Measurements from ENCODE around the gene ZDHHC14.
"Not testable (repeated sequence)": the region's sequence is repeated elsewhere in the genome, so short reads cannot be mapped to it uniquely, and the experiment has no call there.

The ZDHHC14 gene

DNA sequence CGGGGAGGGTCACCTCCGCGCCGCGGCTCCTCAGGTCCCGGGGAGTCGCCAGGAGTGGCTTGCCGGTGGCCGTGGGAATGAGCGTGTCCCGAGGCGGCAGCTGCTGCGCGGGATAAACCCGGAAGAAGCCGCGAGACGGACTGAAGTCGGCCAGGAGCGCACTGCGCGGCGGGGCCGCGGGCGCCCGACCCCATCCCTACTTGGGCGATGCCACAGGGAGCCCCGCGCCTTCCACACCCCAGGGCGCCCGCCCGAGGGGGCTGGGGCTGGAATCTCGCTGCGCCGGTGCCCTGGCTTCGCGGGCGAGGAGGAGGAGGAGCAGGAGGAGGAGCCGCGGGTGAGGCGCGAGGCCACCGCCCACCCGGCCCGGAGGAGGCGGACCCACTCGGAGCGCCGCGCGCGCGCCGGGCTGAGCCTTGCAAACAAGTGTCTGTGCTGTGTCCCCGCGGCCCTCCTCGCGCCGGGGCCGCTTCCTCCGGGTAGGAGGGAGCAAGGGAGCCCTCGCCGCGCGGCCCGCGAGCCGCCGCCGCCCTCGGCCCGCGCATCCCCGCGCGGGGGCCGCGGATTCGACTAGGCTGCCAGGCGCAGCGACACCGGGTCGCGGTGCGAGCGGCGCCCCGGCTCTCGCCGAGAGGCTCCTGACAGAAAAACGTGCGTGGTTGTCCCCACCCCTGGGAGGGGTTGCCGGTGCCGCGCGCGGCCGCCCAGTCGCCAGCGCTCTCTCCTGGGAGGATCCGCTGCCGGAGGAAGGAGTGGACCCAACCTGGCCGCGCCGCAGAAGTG, at the start of gene ZDHHC14:
ZDHHC14 (plus strand) TSS at position 412 of the 783 bp plus-strand sequence.
- DNase-seq = peak; percentile 83

DNA sequence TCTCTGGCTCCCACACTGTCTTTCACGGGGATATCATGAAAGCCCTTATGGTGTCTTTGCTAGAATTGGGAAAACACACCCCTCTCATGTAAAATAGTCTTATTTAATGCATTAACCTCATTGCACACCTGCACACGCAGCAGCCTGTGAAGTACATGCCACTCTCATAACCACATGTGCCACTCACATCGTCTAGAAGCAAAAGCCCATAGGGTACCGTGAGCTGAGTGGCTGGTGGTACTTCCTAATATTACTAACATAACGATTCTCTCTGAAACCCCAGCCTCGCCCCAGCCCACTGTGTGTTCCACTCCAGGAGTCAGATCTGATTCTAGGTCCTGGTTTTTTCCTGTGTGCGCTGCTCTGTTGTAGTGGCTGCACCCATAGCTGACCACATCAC, 48.2 kb upstream of the ZDHHC14 start:
- no peak for DNase-seq

DNA sequence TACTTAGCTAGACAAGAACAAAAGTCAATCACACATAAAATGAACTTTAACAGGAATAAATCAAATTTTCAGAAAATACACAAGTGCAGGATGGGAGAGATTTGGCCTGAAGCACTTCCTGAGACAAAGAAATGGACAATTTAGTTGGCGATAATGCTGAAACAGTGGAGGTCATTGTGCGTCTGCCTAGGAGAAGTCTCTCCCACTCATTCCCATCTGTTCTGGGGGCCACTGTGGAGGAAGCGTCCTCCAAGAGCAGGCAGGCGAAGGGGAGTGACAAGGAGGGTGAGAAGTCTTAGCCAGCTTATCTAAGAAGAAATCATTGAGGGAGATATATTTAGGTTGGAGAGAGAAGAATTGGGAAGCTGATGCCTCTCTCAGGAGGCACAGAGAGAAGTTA, 47.5 kb upstream of the ZDHHC14 start:
- DNase-seq = no peak

DNA sequence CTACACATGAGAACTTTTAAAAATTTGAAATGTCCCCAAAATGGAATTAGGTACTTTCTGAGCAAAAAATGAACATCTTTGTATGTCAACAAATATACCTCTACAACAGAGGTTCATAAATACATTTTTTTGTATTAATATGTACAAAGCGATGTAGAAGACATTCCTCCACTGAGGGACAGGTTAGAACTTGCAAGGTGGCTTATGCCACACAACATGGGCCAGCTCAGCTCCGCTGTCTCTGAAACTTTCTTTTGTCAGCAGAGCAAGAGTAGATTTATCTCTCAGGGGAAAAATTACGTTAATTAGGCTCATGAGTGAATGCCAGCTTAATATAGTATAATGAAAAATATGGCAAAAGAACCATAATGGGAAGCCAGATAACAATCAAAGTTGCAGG, 47.0 kb upstream of the ZDHHC14 start:
- DNase-seq = no peak

DNA sequence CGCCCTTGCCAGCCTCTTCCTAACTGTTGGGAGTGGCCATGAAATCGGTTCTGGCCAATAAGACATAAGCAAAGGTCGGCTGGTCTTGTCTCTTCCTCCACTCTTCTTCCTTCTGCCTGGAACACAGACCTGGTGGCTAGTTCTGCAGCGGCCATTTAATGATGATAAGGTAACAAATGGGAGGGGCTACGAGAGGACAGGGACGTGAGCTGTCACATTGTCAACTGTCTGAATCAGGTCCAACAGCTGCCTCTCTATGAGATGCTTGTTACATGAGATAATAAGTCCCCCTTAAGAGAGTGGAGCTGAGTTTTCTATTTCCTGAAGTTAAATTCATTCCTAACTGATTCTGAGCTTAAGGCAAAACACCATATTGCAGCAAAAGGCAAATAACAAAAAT, 45.2 kb upstream of the ZDHHC14 start:
- no peak for DNase-seq

DNA sequence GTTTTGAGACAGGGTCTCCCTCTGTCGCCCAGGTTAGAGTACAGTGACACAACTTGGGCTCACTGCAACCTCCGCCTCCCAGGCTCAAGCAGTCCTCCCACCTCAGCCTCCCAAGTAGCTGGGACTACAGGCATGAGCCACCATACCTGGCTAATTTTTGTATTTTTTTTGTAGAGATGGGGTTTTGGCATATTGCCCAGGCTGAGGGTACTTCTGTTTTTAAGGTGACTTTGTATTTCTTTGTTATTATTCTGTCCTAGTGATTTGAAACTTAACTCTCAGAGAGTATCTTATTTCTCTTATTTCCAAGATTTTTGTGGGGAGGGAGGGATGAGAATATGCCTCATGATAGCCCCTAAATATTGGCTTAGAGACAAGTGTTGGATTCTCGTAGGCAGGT, 43.7 kb upstream of the ZDHHC14 start:
- DNase-seq = not testable (repeated sequence)

DNA sequence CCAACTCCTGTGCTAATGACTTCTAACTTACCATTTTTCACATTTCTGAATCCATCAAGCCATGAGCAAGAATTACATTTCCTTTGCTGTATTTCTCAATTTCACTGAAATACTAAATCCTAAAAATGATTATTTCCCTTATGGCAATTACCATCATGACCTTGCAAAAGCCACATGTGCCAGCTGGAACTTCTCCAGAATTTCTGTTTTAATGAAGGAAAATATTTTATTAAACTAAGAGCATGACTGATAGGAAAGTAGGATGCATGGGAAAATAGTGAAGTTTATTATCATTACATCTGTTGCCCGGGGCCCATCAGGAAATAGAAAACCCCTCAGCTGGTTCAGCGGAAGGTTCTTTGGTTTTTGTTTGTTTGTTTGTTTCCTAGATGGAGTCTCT, 43.2 kb upstream of the ZDHHC14 start:
- no peak for DNase-seq

DNA sequence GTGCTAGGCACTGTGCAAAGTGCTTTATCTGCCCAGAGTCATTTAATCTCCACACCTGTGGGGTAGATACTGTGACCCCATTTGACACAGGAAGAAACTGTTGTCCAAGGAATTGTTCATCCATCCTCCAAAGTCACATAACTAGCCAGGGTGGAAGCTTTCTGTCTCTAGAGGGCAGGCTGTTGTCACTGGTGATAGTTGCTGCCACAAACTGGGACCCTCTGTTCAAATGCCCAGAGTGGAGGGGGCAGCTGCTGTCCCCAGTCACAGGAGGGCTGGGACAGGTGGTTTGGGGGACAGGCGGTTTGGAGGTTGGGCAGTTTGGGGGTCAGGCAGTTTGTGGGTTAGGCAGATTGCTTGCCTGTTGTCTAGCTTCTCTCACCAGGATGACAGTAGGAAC, 41.6 kb upstream of the ZDHHC14 start:
- DNase-seq = no peak

DNA sequence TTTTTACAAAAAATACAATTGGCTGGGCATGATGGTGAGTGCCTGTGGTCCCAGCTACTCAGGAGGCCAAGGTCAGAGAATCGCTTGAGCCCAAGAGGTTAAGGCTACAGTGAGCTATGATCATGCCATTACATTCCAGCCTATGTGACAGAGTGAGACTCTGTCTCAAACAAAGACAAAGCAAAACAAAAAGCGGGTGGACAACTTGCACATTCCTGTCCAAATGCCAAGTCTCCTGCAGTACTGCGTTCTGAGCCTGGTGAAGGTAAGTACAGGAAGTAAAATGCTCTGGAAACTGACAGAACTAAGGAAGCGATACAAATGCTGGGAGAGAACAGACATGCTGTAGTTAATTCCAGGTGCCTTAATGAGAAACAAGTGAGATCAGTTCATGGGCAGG, 37.3 kb upstream of the ZDHHC14 start:
- no peak for DNase-seq

DNA sequence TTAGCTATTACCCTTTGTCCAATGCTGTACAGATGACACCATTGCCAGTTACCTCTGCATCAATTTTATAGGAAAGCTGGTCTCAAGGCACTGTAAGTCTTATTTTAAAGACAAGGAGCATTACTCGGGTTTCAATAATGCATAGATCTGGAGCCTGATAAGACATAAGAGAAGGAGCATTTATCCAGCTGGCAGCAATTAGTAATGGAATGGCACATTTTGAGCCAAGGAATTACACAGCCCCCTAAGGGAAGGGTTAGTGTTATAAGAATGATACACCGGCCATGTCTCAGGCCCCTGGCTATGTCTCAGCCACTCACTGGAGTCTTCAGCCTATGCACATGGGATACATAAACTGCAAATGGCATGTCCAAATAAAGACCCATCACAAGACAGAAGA, 34.6 kb upstream of the ZDHHC14 start:
- no peak for DNase-seq

DNA sequence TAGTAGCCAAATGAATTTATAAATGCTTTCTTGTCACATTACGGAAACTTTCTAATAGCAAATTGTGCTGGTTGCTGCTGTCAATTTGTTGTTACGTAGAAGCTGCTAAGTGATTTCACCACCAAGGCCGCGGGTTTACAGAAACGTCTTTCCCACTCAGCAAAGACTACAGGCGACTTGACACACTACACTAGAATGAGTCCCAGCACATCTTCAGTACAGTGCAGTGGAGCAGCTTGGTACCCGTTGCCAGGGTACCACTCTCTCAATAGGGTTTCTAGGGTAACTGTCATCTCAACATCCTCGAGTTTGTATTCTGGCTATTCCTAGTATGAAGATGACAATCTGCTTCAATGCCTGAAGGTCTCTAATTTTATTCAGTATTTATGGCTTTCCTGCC, 22.7 kb upstream of the ZDHHC14 start:
- no peak for DNase-seq

DNA sequence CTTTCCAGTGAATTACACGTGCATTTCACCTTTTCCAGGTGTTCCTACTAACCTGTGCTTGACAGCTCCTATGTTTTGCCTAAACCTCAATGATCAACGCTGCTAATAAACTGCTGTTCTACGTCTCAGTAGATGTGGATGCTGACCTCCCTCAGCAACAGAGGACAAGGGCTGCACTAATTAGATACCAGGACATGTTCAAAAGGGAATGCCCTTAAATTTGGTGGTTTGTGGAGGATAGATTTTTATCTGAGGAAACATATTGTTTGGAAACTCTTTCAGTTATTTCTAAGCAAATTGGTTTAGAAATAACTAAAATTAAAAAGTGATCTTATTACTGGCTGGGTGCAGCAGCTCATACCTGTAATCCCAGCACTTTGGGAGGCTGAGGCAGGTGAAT, 19.1 kb upstream of the ZDHHC14 start:
- no peak for DNase-seq

DNA sequence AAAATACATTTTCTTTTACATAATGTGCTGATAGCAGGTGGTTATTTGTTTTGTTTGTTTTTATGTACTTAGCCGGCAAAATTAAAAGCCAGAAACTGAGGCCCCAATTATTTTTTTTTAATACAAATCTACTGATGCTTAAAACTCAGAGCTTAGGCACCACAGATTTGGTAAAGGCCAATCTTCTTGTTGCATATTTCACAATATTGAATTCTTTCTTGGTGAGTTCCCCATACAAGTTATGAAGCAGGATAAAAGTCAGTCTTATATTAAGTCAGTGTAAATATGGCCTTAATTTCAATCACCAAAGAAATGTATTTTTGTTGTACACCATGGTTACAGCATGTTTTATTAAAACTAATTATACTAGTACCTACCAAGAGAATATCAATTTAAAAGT, 16.3 kb upstream of the ZDHHC14 start:
- DNase-seq = no peak

DNA sequence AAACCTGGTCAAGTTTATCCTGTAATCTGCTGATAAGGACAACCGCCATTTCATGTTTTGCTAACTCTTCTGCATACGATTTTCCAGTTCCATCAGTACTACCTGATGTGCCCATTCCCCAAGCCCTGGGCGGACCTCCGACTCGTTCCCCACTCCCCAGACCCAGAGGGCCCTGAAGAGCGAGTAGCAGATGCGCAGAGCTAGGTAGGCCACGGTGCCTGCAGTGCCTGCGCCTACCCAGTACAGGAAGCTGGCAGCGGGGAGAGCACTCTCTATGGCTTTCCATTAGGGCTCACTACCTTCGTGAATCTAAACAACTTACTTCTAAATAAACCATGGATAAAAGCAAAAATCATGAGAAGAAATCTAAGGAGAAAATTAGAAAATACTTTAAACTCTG, 14.3 kb upstream of the ZDHHC14 start:
- no peak for DNase-seq

DNA sequence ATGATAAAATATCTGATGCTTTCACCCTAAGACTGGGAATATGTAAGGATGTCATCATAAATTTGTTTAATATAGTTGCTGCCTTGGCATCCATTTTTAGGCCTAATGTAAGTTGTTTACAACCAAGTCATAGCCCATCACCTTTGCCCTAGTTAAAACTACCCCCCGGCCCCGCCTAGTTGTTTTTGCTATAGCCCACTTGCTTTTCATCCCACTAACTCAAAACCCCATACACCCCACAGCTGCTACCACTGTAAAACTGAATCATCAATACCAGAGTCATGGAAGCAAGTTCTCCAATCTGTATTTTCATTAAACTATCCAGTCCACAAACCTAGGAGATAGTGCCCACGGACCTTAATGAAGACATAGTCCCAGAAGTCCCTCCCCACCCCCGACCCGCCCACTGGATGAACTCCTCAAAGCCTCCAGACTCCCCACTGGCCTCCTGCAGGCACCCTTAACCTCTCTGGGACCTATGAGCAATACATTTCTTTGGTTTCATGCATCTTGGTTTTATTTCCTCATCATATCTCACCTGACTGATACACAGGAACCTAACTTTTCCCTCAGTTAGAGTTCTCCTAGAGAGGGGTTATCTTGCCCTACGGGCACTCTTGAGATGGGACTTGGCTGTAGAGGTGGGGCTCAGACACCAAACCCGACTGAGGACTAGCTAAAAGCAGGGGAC, 12.5 kb upstream of the ZDHHC14 start:
- DNase-seq = no peak

DNA sequence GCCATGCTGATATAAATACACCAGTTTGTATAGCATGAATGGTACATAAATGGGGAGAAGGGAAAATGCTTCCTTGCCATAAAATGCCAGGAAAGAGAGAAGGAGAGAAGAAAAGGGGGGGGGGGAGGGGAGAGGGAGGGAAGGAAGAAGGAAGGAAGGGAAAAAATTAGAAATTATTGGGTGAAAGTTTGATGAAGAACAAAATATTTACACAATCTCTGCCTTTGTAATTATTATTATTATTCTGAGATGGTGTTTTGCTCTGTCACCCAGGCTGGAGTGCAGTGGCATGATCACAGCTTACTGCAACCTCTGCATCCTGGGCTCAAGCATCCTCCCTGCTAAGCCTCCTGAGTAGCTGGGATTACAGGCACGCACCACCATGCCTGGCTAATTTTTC, 10.2 kb upstream of the ZDHHC14 start:
- no peak for DNase-seq

DNA sequence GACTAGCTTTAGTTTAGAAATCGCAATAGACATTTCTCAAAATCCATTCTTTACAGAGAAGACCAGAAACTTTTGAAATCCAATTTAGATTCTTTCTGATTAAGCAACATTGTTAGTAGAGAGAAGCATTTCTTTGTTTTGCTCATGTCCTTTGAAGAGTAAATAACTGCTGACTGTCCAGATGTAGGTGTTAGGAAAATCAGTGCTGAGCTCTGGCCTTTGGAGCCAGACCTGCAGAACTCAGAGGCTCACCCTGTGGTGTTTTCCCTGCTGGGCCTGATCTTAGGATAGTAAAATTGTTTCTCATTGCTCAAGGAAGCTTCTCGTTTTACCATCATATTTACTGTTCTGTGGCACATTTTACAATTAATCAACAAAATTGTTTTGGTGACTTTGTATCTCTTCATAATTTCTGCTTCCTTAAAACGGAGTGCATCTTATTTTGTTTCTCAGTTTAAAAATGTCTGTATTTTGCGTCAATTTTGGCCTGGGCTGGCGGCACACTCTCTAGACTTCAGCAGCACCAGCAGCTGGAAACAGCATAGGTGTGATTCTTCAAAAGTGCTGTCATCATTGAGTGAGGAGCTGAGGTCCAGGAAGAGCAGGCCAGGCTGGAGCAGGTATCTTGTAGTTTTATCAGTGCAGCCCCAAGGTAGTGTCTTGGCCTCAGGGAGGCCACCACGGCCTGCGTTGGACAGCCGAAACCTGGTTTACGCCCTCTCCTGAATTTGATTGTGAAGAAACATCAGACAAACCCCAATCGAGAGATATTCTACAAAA, 8.3 kb upstream of the ZDHHC14 start:
- no peak for DNase-seq

DNA sequence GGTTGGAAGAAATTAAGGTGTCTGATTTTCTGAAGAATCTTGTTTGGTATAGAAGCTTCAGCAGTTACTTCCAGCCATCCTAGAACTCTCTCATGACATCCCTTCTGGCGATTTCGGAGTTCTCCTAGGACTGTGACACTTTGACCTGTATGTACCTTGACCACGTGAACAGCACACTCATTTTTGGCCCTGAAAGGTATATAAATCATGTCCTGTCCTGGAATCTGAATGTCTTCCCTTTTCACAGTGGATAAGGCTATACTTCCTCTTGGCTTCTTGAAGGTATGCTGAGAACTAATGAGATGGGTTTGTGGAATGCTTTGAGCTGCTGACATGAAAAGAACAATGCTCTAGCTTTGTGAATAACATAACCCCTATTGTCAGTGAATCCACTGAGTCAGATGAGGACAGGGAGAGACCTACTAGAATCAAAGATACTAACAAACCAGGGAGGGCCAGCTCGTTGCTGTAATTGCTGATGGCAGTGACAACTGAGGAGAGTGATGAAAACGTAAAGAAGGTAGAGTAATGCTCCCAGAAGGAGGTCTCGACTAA, 6.0 kb upstream of the ZDHHC14 start:
- no peak for DNase-seq

DNA sequence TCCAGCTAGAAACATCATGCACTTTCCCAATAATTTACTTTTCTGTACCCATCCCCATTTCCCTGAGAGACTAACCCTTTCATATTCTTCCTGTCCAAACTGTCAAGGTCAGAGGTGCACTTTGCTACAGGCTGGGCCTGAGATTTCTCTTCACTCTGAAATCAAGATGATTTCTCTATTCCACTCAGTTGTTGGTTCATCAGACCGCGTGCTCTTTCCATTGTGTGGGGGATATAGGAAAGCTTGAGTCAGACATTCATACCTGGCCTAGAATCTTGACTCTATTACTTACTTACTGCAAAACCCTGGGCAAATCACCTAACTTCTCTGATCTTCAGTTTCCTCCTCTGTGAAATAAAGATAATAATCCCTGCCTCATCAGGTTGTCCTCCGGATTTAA, 4.7 kb upstream of the ZDHHC14 start:
- DNase-seq = no peak

DNA sequence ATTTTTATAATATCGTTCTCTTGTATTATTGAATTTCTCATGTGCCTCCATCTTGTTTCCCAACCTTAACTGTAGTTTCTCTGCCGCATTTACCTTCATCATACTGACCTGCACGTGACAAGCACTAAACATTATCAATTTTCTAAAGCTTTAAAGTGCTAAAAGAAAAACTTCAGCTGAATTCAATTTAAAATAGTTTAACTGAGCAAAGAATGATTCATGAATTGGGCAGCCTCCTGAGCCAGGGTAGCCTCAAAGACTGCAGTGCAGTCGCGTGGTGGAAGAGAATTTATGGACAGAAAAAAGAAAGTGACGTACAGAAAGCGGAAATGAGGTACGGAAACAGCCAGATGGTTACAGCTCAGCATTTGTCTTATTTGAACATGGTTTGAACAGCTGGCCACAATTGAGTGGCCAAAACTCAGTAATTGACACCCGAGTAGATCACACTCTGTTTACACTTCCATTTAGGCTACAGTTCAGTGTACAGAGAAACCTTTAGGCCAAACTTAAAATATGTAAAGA, 4.2 kb upstream of the ZDHHC14 start:
- no peak for DNase-seq

DNA sequence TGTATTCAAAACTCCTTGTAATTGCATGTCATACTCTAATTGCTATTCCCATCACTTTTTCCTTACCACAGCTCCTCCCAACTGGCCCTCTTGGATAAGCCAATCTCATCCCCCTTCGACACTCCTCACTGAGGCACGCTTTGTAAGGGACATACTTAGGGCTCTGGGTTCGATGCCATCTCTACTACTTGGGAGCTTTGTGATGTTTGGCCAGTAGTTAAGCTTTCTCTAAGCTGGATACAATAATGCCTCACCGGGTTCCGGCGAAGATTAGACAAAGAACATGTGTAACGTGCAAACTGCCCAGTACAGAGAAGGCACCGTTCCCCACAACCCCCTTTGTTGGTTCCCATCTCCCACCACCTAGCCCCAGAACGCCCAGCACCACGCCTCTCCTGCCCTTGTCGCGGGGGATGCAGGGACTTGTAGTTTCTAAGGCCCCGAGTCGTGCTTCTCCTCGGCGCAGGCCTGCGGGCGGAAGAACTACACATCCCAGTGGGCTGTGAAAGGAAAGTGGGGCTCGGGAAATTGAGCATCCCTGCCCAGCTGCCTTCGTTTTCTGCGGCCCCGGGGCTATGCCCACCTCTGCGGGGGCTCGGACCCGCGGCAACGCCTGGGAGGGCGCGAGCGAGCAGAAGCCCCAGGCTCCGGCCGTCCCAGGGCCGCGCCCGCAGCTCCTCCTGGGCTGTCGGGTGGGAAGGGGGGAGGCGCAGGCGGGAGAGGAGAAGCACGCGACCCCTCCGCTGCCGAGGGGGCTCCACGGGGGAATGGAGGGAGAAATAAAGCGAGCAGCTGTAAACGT, 1.1 kb upstream of the ZDHHC14 start:
- peak; percentile 92 for DNase-seq

DNA sequence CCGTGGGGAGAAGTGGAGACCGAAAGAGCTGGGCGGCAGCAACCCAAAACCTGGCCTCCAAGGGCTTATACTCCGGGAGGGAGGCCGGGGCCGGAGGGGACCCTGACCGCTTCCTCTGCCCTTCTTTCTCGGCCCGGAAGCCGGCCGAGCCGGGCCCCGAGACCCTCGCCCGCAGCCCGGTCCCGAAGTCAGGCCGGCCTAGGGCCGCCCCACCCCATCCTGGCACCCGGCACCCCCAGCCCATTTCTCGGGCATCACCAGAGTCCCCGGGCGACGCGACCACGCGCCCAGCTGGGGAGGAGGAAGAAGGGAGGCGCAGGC, 572 bp upstream of the ZDHHC14 start:
- DNase-seq = no peak
